ENCODE results near the gene OR6K3.
"Not testable (repeated sequence)": the region's sequence is repeated elsewhere in the genome, so short reads cannot be mapped to it uniquely, and the experiment has no call there.

Gene OR6K3

GRCh38 chr1:158720620-158721019 lies at the start of gene OR6K3:
OR6K3 (minus strand) TSS chr1:158720720; CDS start chr1:158718115, 2,605 bp downstream.
- DNase-seq = no peak

- no peak for DNase-seq
These were observed 33.9 kb upstream of the OR6K3 start, which contains the start of gene OR6K6 for GRCh38 chr1:158754420-158754819. OR6K6 (plus strand) TSS chr1:158754720; CDS start chr1:158754888, 168 bp downstream.

- DNase-seq = no peak
These were observed 31.7 kb upstream of the OR6K3 start for GRCh38 chr1:158752155-158752712.

GRCh38 chr1:158735848-158736247 lies 15.3 kb upstream of the OR6K3 start:
- DNase-seq = no peak

GRCh38 chr1:158732524-158732923 lies 12.0 kb upstream of the OR6K3 start:
- DNase-seq = no peak

- no peak for DNase-seq
These were observed 11.2 kb upstream of the OR6K3 start for GRCh38 chr1:158731707-158732106.

GRCh38 chr1:158730453-158730852 lies 9.9 kb upstream of the OR6K3 start:
- no peak for DNase-seq

GRCh38 chr1:158728510-158729225 lies 8.1 kb upstream of the OR6K3 start:
- DNase-seq = no peak

GRCh38 chr1:158724442-158724841 lies 3.9 kb upstream of the OR6K3 start:
- DNase-seq = no peak

- DNase-seq = no peak
These were observed 856 bp downstream of the OR6K3 start for GRCh38 chr1:158719664-158720063.

GRCh38 chr1:158717344-158717743 lies 3.2 kb downstream of the OR6K3 start:
- DNase-seq = no peak

GRCh38 chr1:158716335-158716734 lies 4.2 kb downstream of the OR6K3 start:
- DNase-seq = no peak

- no peak for DNase-seq
These were observed 5.8 kb downstream of the OR6K3 start for GRCh38 chr1:158714754-158715153.

GRCh38 chr1:158711098-158711497 lies 9.4 kb downstream of the OR6K3 start:
- no peak for DNase-seq

- no peak for DNase-seq
These were observed 14.4 kb downstream of the OR6K3 start for GRCh38 chr1:158706096-158706495.

GRCh38 chr1:158700552-158700951 lies 20.0 kb downstream of the OR6K3 start, which contains the start of gene OR6K2:
OR6K2 (minus strand) TSS chr1:158700652; CDS start chr1:158700652, 0 bp downstream.
- DNase-seq = no peak

GRCh38 chr1:158694596-158694995 lies 25.9 kb downstream of the OR6K3 start:
- no peak for DNase-seq

GRCh38 chr1:158692356-158692755 lies 28.2 kb downstream of the OR6K3 start:
- DNase-seq = no peak

- DNase-seq = no peak
These were observed 28.6 kb downstream of the OR6K3 start for GRCh38 chr1:158691907-158692306.

GRCh38 chr1:158691149-158691548 lies 29.4 kb downstream of the OR6K3 start:
- not testable (repeated sequence) for DNase-seq

GRCh38 chr1:158689875-158690274 lies 30.6 kb downstream of the OR6K3 start:
- no peak for DNase-seq

- no peak for DNase-seq
These were observed 31.4 kb downstream of the OR6K3 start for GRCh38 chr1:158689110-158689509.

- DNase-seq = not testable (repeated sequence)
These were observed 32.2 kb downstream of the OR6K3 start for GRCh38 chr1:158688343-158688742.

GRCh38 chr1:158687037-158687436 lies 33.5 kb downstream of the OR6K3 start:
- no peak for DNase-seq

All from NCI-H1930 (cell line).